Stimulated activated CD4-positive, alpha-beta T cell treated with anti-CD3 and anti-CD28 coated beads, Interleukin-4, amount 100 ng/mL, for 24 hours (primary cell): ENCODE results near the gene STRA6.

ENCODE experiments used
- DNase-seq: peaks from one replicate; pipeline ENCODE4 v3.0.0-alpha.2; 2020

Gene STRA6

GRCh38 chr15:74130849-74131627, 71.5 kb downstream of the STRA6 start:
- no peak for DNase-seq

- no peak for DNase-seq
Observed at GRCh38 chr15:74130155-74130848, 72.3 kb downstream of the STRA6 start, which contains the start of gene ISLR2. Gene ISLR2 (plus strand): TSS chr15:74130586. CDS start chr15:74132755, 2,169 bp downstream.

GRCh38 chr15:74129586-74130154, 72.9 kb downstream of the STRA6 start:
- DNase-seq: no peak
